CD4-positive, alpha-beta T cell treated with Interferon gamma for 1 hour (primary cell): Measurements from ENCODE around the gene PCSK6.

Experiments
- DNase-seq: peaks from one replicate; pipeline ENCODE4 v3.0.0-alpha.2; 2020

PCSK6 gene

GRCh38 chr15:101498717-101499480, 9.4 kb upstream of the PCSK6 start:
- DNase-seq, result no peak

GRCh38 chr15:101498076-101498716, 8.7 kb upstream of the PCSK6 start:
- DNase-seq, result no peak

- DNase-seq, result no peak
Measured at GRCh38 chr15:101497484-101498034, 8.1 kb upstream of the PCSK6 start.

- DNase-seq, result no peak
Measured at GRCh38 chr15:101497017-101497416, 7.5 kb upstream of the PCSK6 start.

GRCh38 chr15:101496198-101496986, 6.9 kb upstream of the PCSK6 start:
- DNase-seq, result no peak

- DNase-seq, result no peak
Measured at GRCh38 chr15:101495334-101496197, 6.1 kb upstream of the PCSK6 start.

GRCh38 chr15:101494251-101494796, 4.8 kb upstream of the PCSK6 start:
- no peak for DNase-seq

GRCh38 chr15:101492766-101493692, 3.5 kb upstream of the PCSK6 start:
- DNase-seq, result no peak

GRCh38 chr15:101491734-101492640, 2.5 kb upstream of the PCSK6 start:
- DNase-seq, result no peak

GRCh38 chr15:101490922-101491733, 1.6 kb upstream of the PCSK6 start:
- no peak for DNase-seq

- no peak for DNase-seq
Measured at GRCh38 chr15:101490408-101490891, 943 bp upstream of the PCSK6 start.

- DNase-seq, result no peak
Measured at GRCh38 chr15:101489237-101489598, 289 bp downstream of the PCSK6 start.

- no peak for DNase-seq
Measured at GRCh38 chr15:101488300-101489164, 975 bp downstream of the PCSK6 start.

- DNase-seq, result no peak
Measured at GRCh38 chr15:101486696-101487459, 2.6 kb downstream of the PCSK6 start.

- DNase-seq, result no peak
Measured at GRCh38 chr15:101483462-101483861, 6.0 kb downstream of the PCSK6 start.

GRCh38 chr15:101482526-101483371, 6.8 kb downstream of the PCSK6 start:
- DNase-seq, result no peak
